ENCODE data around the gene PDE4A.

The PDE4A gene

DNA sequence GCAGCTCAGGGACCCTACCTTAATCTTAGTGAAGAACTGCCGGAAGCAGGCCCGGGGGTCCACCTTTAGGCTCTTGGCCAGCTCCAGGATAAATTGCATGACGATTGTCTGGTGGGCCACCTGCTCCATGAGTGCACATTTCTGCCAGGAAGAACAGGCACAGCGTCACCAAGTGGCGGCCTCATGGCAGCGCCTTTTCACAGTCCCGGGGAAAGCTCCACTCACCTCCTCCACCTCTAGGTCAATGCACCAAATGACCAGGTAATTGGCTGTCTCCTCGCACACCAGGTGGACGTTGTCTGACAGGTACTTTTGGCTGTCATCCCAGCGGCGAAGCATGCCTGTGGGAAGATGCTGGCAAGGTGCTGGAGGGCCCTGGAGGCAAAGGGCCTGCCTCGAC lies 25.3 kb upstream of the PDE4A start:
- no peak for TF ChIP-seq EZH2 (IDR thresholded peaks at IDR 0.05; ENCODE audit: borderline replicate concordance, low read length)
- TF ChIP-seq, protein P1, sequence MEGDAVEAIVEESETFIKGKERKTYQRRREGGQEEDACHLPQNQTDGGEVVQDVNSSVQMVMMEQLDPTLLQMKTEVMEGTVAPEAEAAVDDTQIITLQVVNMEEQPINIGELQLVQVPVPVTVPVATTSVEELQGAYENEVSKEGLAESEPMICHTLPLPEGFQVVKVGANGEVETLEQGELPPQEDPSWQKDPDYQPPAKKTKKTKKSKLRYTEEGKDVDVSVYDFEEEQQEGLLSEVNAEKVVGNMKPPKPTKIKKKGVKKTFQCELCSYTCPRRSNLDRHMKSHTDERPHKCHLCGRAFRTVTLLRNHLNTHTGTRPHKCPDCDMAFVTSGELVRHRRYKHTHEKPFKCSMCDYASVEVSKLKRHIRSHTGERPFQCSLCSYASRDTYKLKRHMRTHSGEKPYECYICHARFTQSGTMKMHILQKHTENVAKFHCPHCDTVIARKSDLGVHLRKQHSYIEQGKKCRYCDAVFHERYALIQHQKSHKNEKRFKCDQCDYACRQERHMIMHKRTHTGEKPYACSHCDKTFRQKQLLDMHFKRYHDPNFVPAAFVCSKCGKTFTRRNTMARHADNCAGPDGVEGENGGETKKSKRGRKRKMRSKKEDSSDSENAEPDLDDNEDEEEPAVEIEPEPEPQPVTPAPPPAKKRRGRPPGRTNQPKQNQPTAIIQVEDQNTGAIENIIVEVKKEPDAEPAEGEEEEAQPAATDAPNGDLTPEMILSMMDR (IDR thresholded peaks at IDR 0.05; ENCODE audit: low read length) = no peak
- no peaks in the 10 kb centered on the region for H4K20me1 ChIP-seq (ENCODE audit: insufficient read depth, low read length)
- H3K36me3 ChIP-seq (ENCODE audit: insufficient read depth, low read length) = peaks cover 63% of the 10 kb centered on the region
- no peak overlapping the region for H3K9ac ChIP-seq (ENCODE audit: low read length)
- H2AFZ ChIP-seq (ENCODE audit: low read length) = no peak overlapping the region
- 0 out of 2 replicates have a peak, but pooled peaks cover 1% of the 10 kb centered on the region for H3K79me2 ChIP-seq (ENCODE audit: insufficient read depth, low read length)
- H3F3A ChIP-seq (ENCODE audit: insufficient read depth, low read length) = no peaks in the 10 kb centered on the region
- H3K9me3 ChIP-seq (ENCODE audit: low read length) = no peaks in the 10 kb centered on the region
- H3K4me2 ChIP-seq (ENCODE audit: low read length) = no peak overlapping the region
- H3K27me3 ChIP-seq (ENCODE audit: insufficient read depth, low read length) = no peaks in the 10 kb centered on the region
- H3K9me2 ChIP-seq (ENCODE audit: low read depth, low read length) = no peaks in the 10 kb centered on the region
- H3K4me3 ChIP-seq (ENCODE audit: low read depth, low read length, poor library complexity, severe bottlenecking) = no peak overlapping the region
- peaks cover 18% of the 10 kb centered on the region for H3K4me1 ChIP-seq (ENCODE audit: insufficient read depth, low read length, severe bottlenecking)
- no peak overlapping the region for H3K27ac ChIP-seq (ENCODE audit: low read depth, low read length, poor library complexity, severe bottlenecking)

DNA sequence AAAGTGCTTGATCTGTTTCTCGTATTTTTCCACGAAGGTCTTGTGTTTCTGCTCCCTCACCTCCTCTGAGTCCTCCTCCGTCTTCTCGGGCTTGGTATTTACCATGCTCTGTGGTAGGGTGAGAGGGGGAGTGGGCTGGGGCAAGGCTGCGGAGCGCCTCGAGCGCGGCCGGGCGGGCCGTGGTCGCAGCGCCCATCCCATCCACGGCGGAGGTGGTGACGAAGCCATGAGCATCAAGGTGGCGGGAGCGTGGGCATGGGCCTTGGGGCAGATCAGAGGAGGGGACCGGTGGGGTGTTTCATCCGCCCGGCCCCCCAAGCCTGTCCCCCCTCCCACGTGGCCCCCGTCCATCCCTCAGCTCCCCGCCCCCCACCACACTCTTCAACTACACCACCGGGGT lies 24.9 kb upstream of the PDE4A start:
- Histone ChIP-seq H3K9me3 (ENCODE audit: low read length) (no peaks in the 10 kb centered on the region), H3K4me1 (ENCODE audit: insufficient read depth, low read length, severe bottlenecking) (peaks cover 23% of the 10 kb centered on the region), H3K79me2 (ENCODE audit: insufficient read depth, low read length) (0 out of 2 replicates have a peak, but pooled peaks cover 3% of the 10 kb centered on the region), H3F3A (ENCODE audit: insufficient read depth, low read length) (no peaks in the 10 kb centered on the region), H3K9me2 (ENCODE audit: low read depth, low read length) (no peaks in the 10 kb centered on the region), H3K4me2 (ENCODE audit: low read length) (no peak overlapping the region), H3K27ac (ENCODE audit: low read depth, low read length, poor library complexity, severe bottlenecking) (no peak overlapping the region), H3K9ac (ENCODE audit: low read length) (no peak overlapping the region), H4K20me1 (ENCODE audit: insufficient read depth, low read length) (no peaks in the 10 kb centered on the region), H3K4me3 (ENCODE audit: low read depth, low read length, poor library complexity, severe bottlenecking) (no peak overlapping the region), H3K27me3 (ENCODE audit: insufficient read depth, low read length) (no peaks in the 10 kb centered on the region), H2AFZ (ENCODE audit: low read length) (no peak overlapping the region), H3K36me3 (ENCODE audit: insufficient read depth, low read length) (peaks cover 63% of the 10 kb centered on the region)
- TF ChIP-seq EZH2 (IDR thresholded peaks at IDR 0.05; ENCODE audit: borderline replicate concordance, low read length) = no peak
- TF ChIP-seq, protein P1 (IDR thresholded peaks at IDR 0.05; ENCODE audit: low read length) = no peak

DNA sequence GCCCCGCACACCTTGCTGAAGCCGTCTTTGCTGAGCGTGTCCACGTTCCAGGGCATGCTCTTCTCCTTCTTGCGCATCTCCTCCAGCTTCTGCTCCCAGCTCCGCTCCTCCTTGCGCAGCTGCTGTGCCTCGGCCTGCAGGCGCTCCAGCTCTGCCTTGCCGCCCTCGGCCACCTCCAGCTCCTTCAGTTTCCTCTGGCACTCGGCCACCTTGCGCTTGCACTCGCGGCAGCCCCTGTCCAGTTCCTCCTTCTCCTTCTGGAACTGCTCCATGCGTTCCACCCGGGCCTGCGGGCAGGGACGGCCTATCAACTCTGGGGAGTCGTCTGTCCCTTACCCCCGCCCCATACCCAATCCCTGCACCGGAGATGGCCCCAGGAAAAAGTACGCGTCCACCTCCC lies 24.4 kb upstream of the PDE4A start:
- H3F3A ChIP-seq (ENCODE audit: insufficient read depth, low read length) = no peaks in the 10 kb centered on the region

More for the DNA sequence above, 24.4 kb upstream of the PDE4A start:
- Histone ChIP-seq H3K27me3 (ENCODE audit: insufficient read depth, low read length) (no peaks in the 10 kb centered on the region), H3K9me3 (ENCODE audit: low read length) (no peaks in the 10 kb centered on the region), H4K20me1 (ENCODE audit: insufficient read depth, low read length) (no peaks in the 10 kb centered on the region), H3K4me3 (ENCODE audit: low read depth, low read length, poor library complexity, severe bottlenecking) (no peak overlapping the region), H3K36me3 (ENCODE audit: insufficient read depth, low read length) (peaks cover 58% of the 10 kb centered on the region), H3K9ac (ENCODE audit: low read length) (no peak overlapping the region), H3K79me2 (ENCODE audit: insufficient read depth, low read length) (0 out of 2 replicates have a peak, but pooled peaks cover 3% of the 10 kb centered on the region), H3K4me1 (ENCODE audit: insufficient read depth, low read length, severe bottlenecking) (peaks cover 27% of the 10 kb centered on the region), H2AFZ (ENCODE audit: low read length) (no peak overlapping the region), H3K9me2 (ENCODE audit: low read depth, low read length) (no peaks in the 10 kb centered on the region), H3K27ac (ENCODE audit: low read depth, low read length, poor library complexity, severe bottlenecking) (no peak overlapping the region), H3K4me2 (ENCODE audit: low read length) (no peak overlapping the region)
- TF ChIP-seq, protein P1 (IDR thresholded peaks at IDR 0.05; ENCODE audit: low read length) = no peak
- TF ChIP-seq EZH2 (IDR thresholded peaks at IDR 0.05; ENCODE audit: borderline replicate concordance, low read length) = no peak
